NCI-H2196 (cell line): ENCODE measurements around the gene CCDC190.
"Not testable (repeated sequence)": the region's sequence is repeated elsewhere in the genome, so short reads cannot be mapped to it uniquely, and the experiment has no call there.

Experiments
- DNase-seq: peaks from one replicate; lab custom pipeline; 2025; ENCODE audit not compliant: unreplicated experiment; lab: John Stamatoyannopoulos, UW

Gene CCDC190

GRCh38 chr1:162838863-162839262 is 22.1 kb downstream of the CCDC190 start:
- DNase-seq = no peak

- no peak for DNase-seq
Measured at GRCh38 chr1:162835157-162835899, 25.6 kb downstream of the CCDC190 start.

- DNase-seq = no peak
Measured at GRCh38 chr1:162832470-162832869, 28.5 kb downstream of the CCDC190 start.

GRCh38 chr1:162829268-162829667 is 31.7 kb downstream of the CCDC190 start:
- no peak for DNase-seq

GRCh38 chr1:162823771-162824525 is 37.0 kb downstream of the CCDC190 start:
- DNase-seq = no peak

GRCh38 chr1:162823231-162823630 is 37.7 kb downstream of the CCDC190 start:
- DNase-seq = no peak

GRCh38 chr1:162822391-162823200 is 38.4 kb downstream of the CCDC190 start:
- no peak for DNase-seq

GRCh38 chr1:162818666-162819065 is 42.3 kb downstream of the CCDC190 start:
- DNase-seq = not testable (repeated sequence)

- DNase-seq = not testable (repeated sequence)
Measured at GRCh38 chr1:162818136-162818535, 42.8 kb downstream of the CCDC190 start.

- not testable (repeated sequence) for DNase-seq
Measured at GRCh38 chr1:162812357-162812756, 48.6 kb downstream of the CCDC190 start.

GRCh38 chr1:162807503-162807902 is 53.5 kb downstream of the CCDC190 start:
- DNase-seq = not testable (repeated sequence)
